Bronchial epithelial cell (primary cell): ENCODE results near the gene CSRP3. TPM values are rescaled to one million over a fixed set of nuclear protein-coding genes. Genes with fewer than 3 reads are reported as not detected.
A peak's percentile ranks its signal among the peaks of the same experiment; 100 is the strongest.

ENCODE experiments used
- DNase-seq: peaks from one replicate; pipeline ENCODE4 v3.0.0-alpha.2; 2010; ENCODE audit warnings: low read depth
- FAIRE-seq: peaks from 2 replicates; lab custom pipeline; 2011; peaks lifted over from hg19 to GRCh38; lab: Jason Lieb, UNC
- H3K27me3 ChIP-seq: 2 replicates; pipeline ENCODE4 v1.5.1; 2011; ENCODE audit warnings: low read length; ENCODE audit not compliant: control insufficient read depth, insufficient read depth
- H3K36me3 ChIP-seq: 2 replicates; pipeline ENCODE4 v1.5.1; 2011; ENCODE audit warnings: low read length; ENCODE audit not compliant: control insufficient read depth, insufficient read depth
- H3K4me3 ChIP-seq: 2 replicates; pipeline ENCODE4 v1.5.1; 2011; ENCODE audit warnings: mild to moderate bottlenecking, low read depth, low read length, control low read depth
- total RNA-seq: library from RNA; depleted of rRNA; stranded (reverse); fragments of >200 nt; gene quantifications from 2 replicates; pipeline ENCODE4 v1.2.1, GENCODE V29; 2014
- TF ChIP-seq, protein P1 (sequence below): IDR thresholded peaks from 2 replicates; pipeline ENCODE4 v1.5.1; 2011; ENCODE audit warnings: mild to moderate bottlenecking, moderate library complexity, low read length, control low read depth, inconsistent platforms; ENCODE audit not compliant: insufficient read depth, severe bottlenecking

CSRP3 gene
- total RNA-seq, 1 donor from 2014 or later, result not detected

DNA sequence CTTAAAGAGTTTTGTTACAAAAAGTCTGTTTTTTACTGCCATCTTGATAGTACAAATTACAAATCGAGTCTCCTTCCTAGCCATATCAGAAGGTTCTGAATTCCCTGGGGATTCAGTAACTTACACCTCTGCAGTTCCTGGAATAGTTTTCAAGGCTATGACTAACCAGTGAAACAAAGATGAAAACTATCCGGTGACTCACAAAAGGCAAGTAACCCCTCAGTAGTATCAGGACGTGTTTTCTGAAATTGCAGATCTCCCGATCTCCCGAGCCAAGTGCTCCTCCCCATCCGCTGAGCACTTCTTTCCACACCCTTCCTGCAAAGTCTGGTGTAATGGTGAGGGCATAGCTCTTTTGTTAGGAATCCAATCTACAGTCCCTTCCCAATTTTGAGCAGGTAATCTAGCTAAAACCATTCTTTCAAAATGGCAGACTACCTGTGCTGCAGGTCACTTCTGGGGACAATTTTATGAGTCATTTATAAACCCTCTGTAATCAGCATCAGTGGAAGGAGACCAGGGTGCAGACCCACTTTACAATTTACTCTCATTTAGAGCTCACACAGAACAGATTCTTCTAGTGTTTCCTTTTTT lies 31.2 kb upstream of the CSRP3 start:
- H3K36me3 ChIP-seq, result peaks cover 4% of the 10 kb centered on the region
- FAIRE-seq, result peak; percentile 95
- DNase-seq, result peak; percentile 98

DNA sequence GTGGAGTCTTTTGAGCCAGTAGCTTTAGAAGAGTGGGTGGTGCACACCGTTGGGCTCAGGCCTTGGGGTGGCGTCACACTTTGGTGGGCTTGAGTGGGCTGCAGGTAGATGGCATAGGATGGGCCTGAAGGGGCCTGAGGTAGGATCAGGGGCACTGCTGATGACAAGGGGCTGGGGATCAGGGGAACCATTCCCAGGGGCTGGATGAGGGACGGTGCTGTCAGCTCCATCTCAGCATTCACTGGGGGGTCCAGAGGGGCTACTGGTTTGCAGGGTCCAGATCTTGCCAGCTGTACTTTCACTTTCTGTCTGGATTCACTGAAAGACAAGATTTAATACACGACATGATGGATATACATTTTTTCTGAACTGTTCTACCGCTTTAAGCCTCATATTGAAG lies 27.9 kb upstream of the CSRP3 start:
- peaks cover 4% of the 10 kb centered on the region for H3K36me3 ChIP-seq
- TF ChIP-seq, protein P1, sequence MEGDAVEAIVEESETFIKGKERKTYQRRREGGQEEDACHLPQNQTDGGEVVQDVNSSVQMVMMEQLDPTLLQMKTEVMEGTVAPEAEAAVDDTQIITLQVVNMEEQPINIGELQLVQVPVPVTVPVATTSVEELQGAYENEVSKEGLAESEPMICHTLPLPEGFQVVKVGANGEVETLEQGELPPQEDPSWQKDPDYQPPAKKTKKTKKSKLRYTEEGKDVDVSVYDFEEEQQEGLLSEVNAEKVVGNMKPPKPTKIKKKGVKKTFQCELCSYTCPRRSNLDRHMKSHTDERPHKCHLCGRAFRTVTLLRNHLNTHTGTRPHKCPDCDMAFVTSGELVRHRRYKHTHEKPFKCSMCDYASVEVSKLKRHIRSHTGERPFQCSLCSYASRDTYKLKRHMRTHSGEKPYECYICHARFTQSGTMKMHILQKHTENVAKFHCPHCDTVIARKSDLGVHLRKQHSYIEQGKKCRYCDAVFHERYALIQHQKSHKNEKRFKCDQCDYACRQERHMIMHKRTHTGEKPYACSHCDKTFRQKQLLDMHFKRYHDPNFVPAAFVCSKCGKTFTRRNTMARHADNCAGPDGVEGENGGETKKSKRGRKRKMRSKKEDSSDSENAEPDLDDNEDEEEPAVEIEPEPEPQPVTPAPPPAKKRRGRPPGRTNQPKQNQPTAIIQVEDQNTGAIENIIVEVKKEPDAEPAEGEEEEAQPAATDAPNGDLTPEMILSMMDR, result no peak
- FAIRE-seq, result no peak
- H3K27me3 ChIP-seq, result no peaks in the 10 kb centered on the region
- H3K4me3 ChIP-seq, result no peak overlapping the region
- no peak for DNase-seq

More for the DNA sequence above, 31.2 kb upstream of the CSRP3 start:
- no peak overlapping the region for H3K4me3 ChIP-seq
- H3K27me3 ChIP-seq, result no peaks in the 10 kb centered on the region
- TF ChIP-seq, protein P1, result no peak

DNA sequence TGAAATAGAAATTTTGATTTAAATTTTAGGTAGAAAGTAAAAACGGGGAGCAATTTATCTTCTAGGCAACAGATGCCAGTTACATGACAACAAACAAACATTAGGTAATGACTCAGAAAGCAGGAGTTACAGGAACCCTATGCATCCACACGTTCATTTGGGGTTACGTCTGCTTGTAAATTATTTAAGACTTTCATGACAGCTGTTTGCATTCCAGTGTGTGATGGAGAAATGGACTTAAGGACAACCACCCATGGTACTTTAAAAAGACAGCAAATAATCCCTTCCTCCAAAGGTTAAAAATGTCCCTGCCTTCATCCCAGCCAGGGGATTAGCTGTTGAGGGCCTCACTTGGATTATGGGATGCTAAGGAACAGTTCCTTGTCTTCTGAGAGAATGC lies 27.2 kb upstream of the CSRP3 start:
- TF ChIP-seq, protein P1, result no peak
- Histone ChIP-seq H3K27me3 (no peaks in the 10 kb centered on the region), H3K4me3 (no peak overlapping the region), H3K36me3 (peaks cover 2% of the 10 kb centered on the region)
- no peak for DNase-seq
- FAIRE-seq, result no peak

DNA sequence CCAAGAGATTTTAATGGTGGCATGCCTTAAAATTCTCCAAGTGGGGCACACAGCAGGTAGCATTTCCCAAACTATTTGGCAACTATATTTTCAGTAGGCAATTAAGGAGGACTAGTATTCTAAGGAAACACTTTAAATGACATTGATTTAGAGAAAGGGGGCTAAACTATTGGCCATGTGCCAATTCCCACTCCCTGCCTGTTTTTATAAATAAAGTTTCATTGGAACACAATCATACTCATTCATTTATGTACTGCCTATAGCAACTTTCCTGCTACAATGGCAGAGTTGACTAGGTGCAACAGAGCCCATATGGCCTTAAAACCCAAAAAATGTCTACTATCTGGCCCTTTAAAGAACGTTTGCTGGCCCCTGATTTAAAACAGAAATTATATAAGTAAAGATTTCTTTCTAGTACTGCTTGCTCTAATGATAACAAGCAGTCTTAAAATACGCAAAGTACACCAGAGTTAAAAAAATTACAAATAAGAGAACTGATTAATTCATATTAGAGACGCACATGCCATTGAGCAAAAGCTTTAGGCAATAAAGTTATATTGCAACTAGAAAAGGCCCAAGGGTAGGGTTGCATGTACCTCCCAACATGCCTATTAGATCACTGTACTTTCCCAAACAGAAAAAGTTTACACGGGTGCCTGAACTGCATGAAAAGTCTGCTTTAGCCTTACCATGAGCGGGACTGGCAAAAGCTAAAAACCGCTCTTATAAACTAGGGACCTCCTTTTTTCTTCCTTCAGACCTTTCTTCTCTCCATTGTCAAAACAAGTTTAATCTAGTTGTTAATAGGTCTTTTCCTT lies 24.8 kb upstream of the CSRP3 start:
- no peak for FAIRE-seq
- H3K4me3 ChIP-seq, result no peak overlapping the region
- H3K27me3 ChIP-seq, result no peaks in the 10 kb centered on the region
- no peak for DNase-seq
- TF ChIP-seq, protein P1, result no peak
- peaks cover 2% of the 10 kb centered on the region for H3K36me3 ChIP-seq

DNA sequence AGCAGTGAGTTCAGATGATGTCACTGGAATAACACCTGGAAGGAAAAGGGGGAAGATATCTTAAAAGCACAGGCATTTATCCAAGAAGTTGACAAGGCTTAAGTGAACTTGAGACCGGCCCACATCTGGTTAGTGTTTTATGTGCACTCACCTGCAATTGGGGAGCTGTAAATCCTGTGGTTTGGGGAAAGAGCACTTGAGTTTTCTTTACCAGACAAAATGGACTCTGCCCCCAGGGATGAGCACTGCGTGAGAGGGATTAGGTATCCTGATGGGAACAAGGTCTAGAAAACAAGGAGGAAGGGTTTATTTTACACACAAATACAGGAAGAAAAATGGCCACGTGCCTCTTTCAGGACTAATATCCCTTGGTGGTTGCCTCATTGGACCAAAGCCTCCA lies 23.8 kb upstream of the CSRP3 start:
- no peak for DNase-seq
- TF ChIP-seq, protein P1, result no peak
- Histone ChIP-seq H3K36me3 (peaks cover 2% of the 10 kb centered on the region), H3K4me3 (no peak overlapping the region), H3K27me3 (no peaks in the 10 kb centered on the region)
- FAIRE-seq, result no peak
